HepG2 (cell line): ENCODE measurements around the gene ALG5. TPM values are rescaled to one million over a fixed set of nuclear protein-coding genes. Genes with fewer than 3 reads are reported as not detected.
A peak's percentile ranks its signal among the peaks of the same experiment; 100 is the strongest.

ENCODE experiments used
- CEBPZ ChIP-seq: IDR thresholded peaks from 2 replicates; pipeline ENCODE4 v1.6.1; 2012; ENCODE audit warnings: low read length, improper control_type of control experiment
- CSRNP2 ChIP-seq: sonication (generic); formaldehyde crosslinking; conservative IDR thresholded peaks from 2 replicates; pipeline ENCODE4 v1.8.0; 2022; ENCODE audit warnings: low read depth, missing genetic modification reagents
- HNF1A ChIP-seq, 2 experiments: sonication (generic) in 1 of 2; formaldehyde crosslinking in 1 of 2; IDR thresholded peaks; 2 replicates each; pipeline versions ENCODE4 v1.4.0 to v1.6.1; 2016 to 2020; ENCODE audit warnings: borderline replicate concordance in 1 of 2, low read depth in 1 of 2, mild to moderate bottlenecking in 1 of 2, missing genetic modification reagents in 1 of 2
- NFYC ChIP-seq: IDR thresholded peaks from 2 replicates; pipeline ENCODE4 v1.6.1; 2016; ENCODE audit warnings: missing genetic modification reagents, missing compliant biosample characterization
- PAXIP1 ChIP-seq: sonication (generic); formaldehyde crosslinking; conservative IDR thresholded peaks from 2 replicates; pipeline ENCODE4 v1.4.0; 2020; ENCODE audit warnings: mild to moderate bottlenecking, missing genetic modification reagents, moderate library complexity
- PHF5A ChIP-seq: IDR thresholded peaks from one replicate; pipeline ENCODE4 v1.6.1; 2018; ENCODE audit warnings: low read depth, missing genetic modification reagents; ENCODE audit not compliant: unreplicated experiment
- RARA ChIP-seq: IDR thresholded peaks from 2 replicates; pipeline ENCODE4 v1.6.1; 2016; ENCODE audit warnings: missing genetic modification reagents, missing compliant biosample characterization
- SSRP1 ChIP-seq: IDR thresholded peaks from 2 replicates; pipeline ENCODE4 v1.6.1; 2016; ENCODE audit warnings: control low read depth
- TEAD3 ChIP-seq: optimal IDR thresholded peaks from 2 replicates; pipeline ENCODE3; 2016; ENCODE audit warnings: borderline replicate concordance
- TFAP4 ChIP-seq: sonication (generic); IDR thresholded peaks from 2 replicates; pipeline ENCODE4 v1.6.1; 2016; ENCODE audit warnings: low read depth, borderline replicate concordance
- TIGD3 ChIP-seq: sonication (generic); formaldehyde crosslinking; IDR thresholded peaks from 2 replicates; pipeline ENCODE4 v1.5.1; 2020; ENCODE audit warnings: mild to moderate bottlenecking, missing genetic modification reagents, borderline replicate concordance
- ZNF563 ChIP-seq: sonication (generic); formaldehyde crosslinking; IDR thresholded peaks from 2 replicates; pipeline ENCODE4 v1.8.0; 2022; ENCODE audit warnings: mild to moderate bottlenecking, moderate library complexity, missing genetic modification reagents
- polyA plus RNA-seq, 8 experiments: library from polyadenylated mRNA; depleted of rRNA in 3 of 8; stranded (reverse) in 7 of 8; unstranded in 1 of 8; fragments of >200 nt; fragmentation: Illumina TruSeq in 4 of 8; extraction: Trizol in 4 of 8; gene quantifications; 2 replicates each; pipeline versions ENCODE4 v1.2.1 to v1.2.3, GENCODE V29; 2011 to 2016; ENCODE audit warnings: low read depth in 4 of 8, missing spikeins in 1 of 8, mixed read lengths in 1 of 8; ENCODE audit not compliant: insufficient read depth in 1 of 8
- total RNA-seq, 5 experiments: library from RNA; depleted of rRNA; stranded (reverse); fragments of >200 nt; fragmentation: Illumina TruSeq; extraction: Trizol; gene quantifications; 2 replicates each; pipeline ENCODE4 v1.2.3, GENCODE V29; 2016; ENCODE audit warnings: low read depth in 1 of 5

The ALG5 gene
- total and polyA plus RNA-seq, 2 of the 13 experiments (the other 11 are each of a cell fraction or from before 2014, with no cell fraction given) = 27.8 to 51.1 TPM

GRCh38 chr13:36999054-36999714 lies at the start of gene ALG5 (continued):
- no peak for TF ChIP-seq CSRNP2
- no peak for TF ChIP-seq SSRP1 (CRISPR knock-in tag)
- peak; percentile 31; the same call in 1 of the 2 replicates for TF ChIP-seq PAXIP1 (CRISPR knock-in tag)
- no peak for TF ChIP-seq RARA (CRISPR knock-in tag)
- TF ChIP-seq NFYC = peak; percentile 68
- TF ChIP-seq ZNF563 (CRISPR knock-in tag) = peak; percentile 67; the same call in 1 of the 2 replicates
- TF ChIP-seq TFAP4 = peak; percentile 27; the same call in 1 of the 2 replicates
- no peak for TF ChIP-seq HNF1A (IDR thresholded peaks at IDR 0.05; ENCODE audit: low read depth)
- TF ChIP-seq HNF1A (CRISPR knock-in tag; IDR thresholded peaks at IDR 0.05; ENCODE audit: borderline replicate concordance) = peak; percentile 39; the same call in 1 of the 2 replicates
- peak; percentile 44 for TF ChIP-seq TEAD3
- no peak for TF ChIP-seq TIGD3 (CRISPR knock-in tag)
- TF ChIP-seq CEBPZ = no peak
- TF ChIP-seq PHF5A (CRISPR knock-in tag) = no peak
